MM.1S (cell line): ENCODE measurements around the gene ZNF844.

ENCODE experiments used
- CTCF ChIP-seq: fragments of 300-600 bp; sonication (generic); IDR thresholded peaks from 2 replicates; pipeline ENCODE4 v1.5.1; 2016; ENCODE audit warnings: antibody characterized with exemption, low read length, mixed read lengths
- EZH2 ChIP-seq: fragments of 300-600 bp; sonication (generic); optimal IDR thresholded peaks from 2 replicates; pipeline ENCODE3; 2017; ENCODE audit warnings: low read depth, mild to moderate bottlenecking, antibody characterized with exemption, low read length, mixed read lengths
- EZH2phosphoT487 ChIP-seq: fragments of 300-600 bp; sonication (generic); IDR thresholded peaks from 2 replicates; pipeline ENCODE4 v1.6.1; 2018; ENCODE audit warnings: antibody characterized with exemption, low read length

- TF ChIP-seq EZH2phosphoT487 (no peak), CTCF (no peak), EZH2 (no peak)
Observed at GRCh38 chr19:12111176-12111575, 46.6 kb downstream of the ZNF844 start.
